Stomach (tissue), 9 donors: Measurements from ENCODE around the gene FSD2. TPM values are rescaled to one million over a fixed set of nuclear protein-coding genes. Genes with fewer than 3 reads are reported as not detected.

Source experiments
- DNase-seq, 2 donors: peaks; one replicate each; pipeline versions ENCODE4 v3.0.0 to v3.0.0-alpha.2; 2013 to 2019
- H3K27ac ChIP-seq, 5 donors: fragments of 200-600 bp in 4 of 5; sonication (generic) in 4 of 5; one replicate each; pipeline ENCODE4 v1.5.1; 2013 to 2019; ENCODE audit warnings: mild to moderate bottlenecking in 1 of 5, moderate library complexity in 1 of 5
- H3K27me3 ChIP-seq, 3 donors: fragments of 200-600 bp; sonication (generic); one replicate each; pipeline ENCODE4 v1.5.1; 2017 to 2019; ENCODE audit warnings: mixed run types in 1 of 3
- H3K36me3 ChIP-seq, 4 donors: fragments of 200-600 bp; sonication (generic); 1 replicate in 3 of 4; 2 replicates in 1 of 4; pipeline ENCODE4 v1.5.1; 2016 to 2019
- H3K4me1 ChIP-seq, 4 donors: fragments of 200-600 bp; sonication (generic); one replicate each; pipeline ENCODE4 v1.5.1; 2016 to 2019
- H3K4me3 ChIP-seq, 4 donors: fragments of 200-600 bp; sonication (generic) in 3 of 4; one replicate each; pipeline ENCODE4 v1.5.1; 2016 to 2019; ENCODE audit warnings: mild to moderate bottlenecking in 1 of 4
- H3K9me3 ChIP-seq, 4 donors: fragments of 200-600 bp; sonication (generic); one replicate each; pipeline ENCODE4 v1.5.1; 2016 to 2019
- EP300 ChIP-seq: sonication (generic); formaldehyde crosslinking; IDR thresholded peaks from one replicate; pipeline ENCODE4 v1.6.1; 2017; ENCODE audit warnings: antibody characterized with exemption
- POLR2A ChIP-seq, 4 donors: fragments of 450-650 bp; IDR thresholded peaks; one replicate each; pipeline ENCODE4 v1.6.1; 2016; ENCODE audit warnings: antibody characterized with exemption in 4 of 4, control low read depth in 2 of 4, mild to moderate bottlenecking in 1 of 4, moderate library complexity in 1 of 4
- POLR2AphosphoS5 ChIP-seq, 3 donors: sonication (generic); formaldehyde crosslinking; IDR thresholded peaks; one replicate each; pipeline ENCODE4 v1.6.1; 2016; ENCODE audit warnings: antibody characterized with exemption in 3 of 3
- WGBS, 5 donors: extraction: QIAGEN DNeasy Blood & Tissue Kit in 3 of 5; methylation state at CpG; one replicate each; pipeline versions ENCODE4 v1.1.5 to v1.1.7; 2013 to 2018; 5-methylcytosine and 5-hydroxymethylcytosine counted together
- intact Hi-C: fragments of 100-400 bp; cut with DNase I; formaldehyde crosslinking; loops from one replicate; pipeline ENCODE4 v1.15.1; 2023; ENCODE audit warnings: low total_unique reads
- polyA plus RNA-seq, 3 donors: library from polyadenylated mRNA; stranded (reverse); fragments of 200-250 nt; gene quantifications; one replicate each; pipeline ENCODE4 v1.2.3, GENCODE V29; 2013
- total RNA-seq, 5 donors: library from RNA; depleted of rRNA; stranded (reverse); fragments of >200 nt; gene quantifications; one replicate each; pipeline versions ENCODE4 v1.1.0 to v1.2.3, GENCODE V29; 2014 to 2016
- TF ChIP-seq, protein P1 (sequence below), 7 experiments: fragments of 450-650 bp in 4 of 7; fragments of 200-600 bp in 3 of 7; sonication (generic) in 3 of 7; IDR thresholded peaks; one replicate each; pipeline ENCODE4 v1.5.1; 2016 to 2019; ENCODE audit warnings: antibody characterized with exemption in 7 of 7, control low read depth in 2 of 7, mild to moderate bottlenecking in 1 of 7
- donor health status: healthy with polysubstance abuse.
- donor health status: Bipolar disorder and iron deficiency.
- donor health status: healthy.

Gene FSD2
- total and polyA plus RNA-seq, 8 donors, result under 0.01 to 0.03 TPM; not detected in 6

- DNase-seq, result no peak
- Histone ChIP-seq H3K36me3 (no peaks in the 10 kb centered on the region), H3K27me3 (peaks cover 0 to 26% (median 11%) of the 10 kb centered on the region in 3 donors), H3K4me1 (peaks cover 10 to 20% (median 17%) of the 10 kb centered on the region in 4 donors), H3K4me3 (no peak overlapping the region), H3K9me3 (peaks cover 0 to 6% (median 3%) of the 10 kb centered on the region in 4 donors), H3K27ac (no peak overlapping the region)
- intact Hi-C loops, result no loop called here
- WGBS, 5 donors, result 59 to 78% (median 70%) methylated on average over 3 of the region's 3 CpGs
- no peak for TF ChIP-seq EP300
- no peak for TF ChIP-seq POLR2AphosphoS5 (IDR thresholded peaks at IDR 0.05)
- no peak for TF ChIP-seq POLR2A (IDR thresholded peaks at IDR 0.05)
Observed at GRCh38 chr15:82712036-82712435, 93.8 kb downstream of the FSD2 start.

DNA sequence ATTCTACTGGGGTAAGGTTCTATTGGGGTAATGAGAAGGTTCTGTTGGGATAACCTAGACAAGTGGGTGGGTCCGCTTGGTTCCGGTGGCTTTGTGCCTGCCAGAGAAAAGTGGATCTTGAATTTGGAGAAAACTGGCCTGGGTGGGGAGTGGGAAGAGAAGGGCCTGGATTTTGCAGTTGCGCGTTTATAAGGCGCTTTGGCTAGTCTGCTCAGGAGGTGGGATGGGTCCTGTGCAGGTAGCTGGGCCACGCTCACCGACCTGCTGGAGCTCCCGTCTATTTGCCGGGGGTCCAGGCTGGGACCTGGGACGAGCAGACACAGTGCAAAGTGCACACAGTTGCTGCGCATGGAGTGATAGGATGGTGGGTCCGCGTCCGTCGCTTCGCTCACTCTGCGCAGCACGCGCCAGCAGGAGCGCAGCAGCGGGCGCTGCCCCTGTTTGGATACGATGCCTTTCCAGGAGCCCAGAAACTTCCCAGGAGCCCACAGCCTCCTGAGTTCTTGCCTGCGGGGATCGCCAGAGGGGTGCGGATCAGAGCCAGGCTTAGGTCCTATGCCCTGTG, 94.9 kb downstream of the FSD2 start:
- Histone ChIP-seq H3K4me3 (no peak overlapping the region), H3K36me3 (no peaks in the 10 kb centered on the region), H3K27ac (no peak overlapping the region), H3K4me1 (peaks cover 10 to 20% (median 17%) of the 10 kb centered on the region in 4 donors), H3K9me3 (no peaks in the 10 kb centered on the region), H3K27me3 (peaks cover 0 to 26% (median 11%) of the 10 kb centered on the region in 3 donors)
- WGBS, 5 donors, result 94 to 96% (median 95%) methylated on average over 22 to 26 of the region's 26 CpGs
- DNase-seq, result no peak
- intact Hi-C loops, result no loop called here
- TF ChIP-seq EP300 (no peak), POLR2A (IDR thresholded peaks at IDR 0.05) (no peak), POLR2AphosphoS5 (IDR thresholded peaks at IDR 0.05) (no peak)
- TF ChIP-seq, protein P1, sequence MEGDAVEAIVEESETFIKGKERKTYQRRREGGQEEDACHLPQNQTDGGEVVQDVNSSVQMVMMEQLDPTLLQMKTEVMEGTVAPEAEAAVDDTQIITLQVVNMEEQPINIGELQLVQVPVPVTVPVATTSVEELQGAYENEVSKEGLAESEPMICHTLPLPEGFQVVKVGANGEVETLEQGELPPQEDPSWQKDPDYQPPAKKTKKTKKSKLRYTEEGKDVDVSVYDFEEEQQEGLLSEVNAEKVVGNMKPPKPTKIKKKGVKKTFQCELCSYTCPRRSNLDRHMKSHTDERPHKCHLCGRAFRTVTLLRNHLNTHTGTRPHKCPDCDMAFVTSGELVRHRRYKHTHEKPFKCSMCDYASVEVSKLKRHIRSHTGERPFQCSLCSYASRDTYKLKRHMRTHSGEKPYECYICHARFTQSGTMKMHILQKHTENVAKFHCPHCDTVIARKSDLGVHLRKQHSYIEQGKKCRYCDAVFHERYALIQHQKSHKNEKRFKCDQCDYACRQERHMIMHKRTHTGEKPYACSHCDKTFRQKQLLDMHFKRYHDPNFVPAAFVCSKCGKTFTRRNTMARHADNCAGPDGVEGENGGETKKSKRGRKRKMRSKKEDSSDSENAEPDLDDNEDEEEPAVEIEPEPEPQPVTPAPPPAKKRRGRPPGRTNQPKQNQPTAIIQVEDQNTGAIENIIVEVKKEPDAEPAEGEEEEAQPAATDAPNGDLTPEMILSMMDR (IDR thresholded peaks at IDR 0.05), result no peak

DNA sequence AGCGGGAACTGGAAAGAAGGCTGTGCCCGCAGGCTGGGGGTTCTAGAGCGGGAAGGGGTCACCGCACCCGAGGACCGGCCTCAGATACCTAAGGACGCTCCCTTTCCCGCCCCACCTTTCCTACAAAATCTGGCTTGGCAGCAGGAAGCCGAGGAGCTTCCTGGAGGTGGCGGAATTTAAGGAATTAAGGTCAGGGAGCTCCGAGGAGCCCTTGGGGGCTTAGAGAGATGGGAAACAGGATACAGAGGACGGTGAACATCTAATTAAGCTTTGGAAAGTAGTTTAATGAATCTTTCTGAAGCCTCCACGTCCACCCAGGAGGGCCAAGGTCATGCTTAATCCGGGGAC, 95.7 kb downstream of the FSD2 start:
- TF ChIP-seq, protein P1 (IDR thresholded peaks at IDR 0.05), result no peak
- no peak for TF ChIP-seq POLR2AphosphoS5 (IDR thresholded peaks at IDR 0.05)
- no peak for TF ChIP-seq POLR2A (IDR thresholded peaks at IDR 0.05)
- no peak for TF ChIP-seq EP300
- Histone ChIP-seq H3K4me1 (peaks cover 10 to 20% (median 17%) of the 10 kb centered on the region in 4 donors), H3K27ac (peak overlapping the region in 3 of 5 donors; percentile 59 to 73 (median 68)), H3K4me3 (peak overlapping the region; percentile 64 to 94 (median 80)), H3K9me3 (no peaks in the 10 kb centered on the region), H3K27me3 (peaks cover 0 to 22% (median 11%) of the 10 kb centered on the region in 3 donors), H3K36me3 (no peaks in the 10 kb centered on the region)
- intact Hi-C loops, result no loop called here
- WGBS, 5 donors, result 10 to 18% (median 11%) methylated on average over 12 to 14 of the region's 14 CpGs
- no peak for DNase-seq

DNA sequence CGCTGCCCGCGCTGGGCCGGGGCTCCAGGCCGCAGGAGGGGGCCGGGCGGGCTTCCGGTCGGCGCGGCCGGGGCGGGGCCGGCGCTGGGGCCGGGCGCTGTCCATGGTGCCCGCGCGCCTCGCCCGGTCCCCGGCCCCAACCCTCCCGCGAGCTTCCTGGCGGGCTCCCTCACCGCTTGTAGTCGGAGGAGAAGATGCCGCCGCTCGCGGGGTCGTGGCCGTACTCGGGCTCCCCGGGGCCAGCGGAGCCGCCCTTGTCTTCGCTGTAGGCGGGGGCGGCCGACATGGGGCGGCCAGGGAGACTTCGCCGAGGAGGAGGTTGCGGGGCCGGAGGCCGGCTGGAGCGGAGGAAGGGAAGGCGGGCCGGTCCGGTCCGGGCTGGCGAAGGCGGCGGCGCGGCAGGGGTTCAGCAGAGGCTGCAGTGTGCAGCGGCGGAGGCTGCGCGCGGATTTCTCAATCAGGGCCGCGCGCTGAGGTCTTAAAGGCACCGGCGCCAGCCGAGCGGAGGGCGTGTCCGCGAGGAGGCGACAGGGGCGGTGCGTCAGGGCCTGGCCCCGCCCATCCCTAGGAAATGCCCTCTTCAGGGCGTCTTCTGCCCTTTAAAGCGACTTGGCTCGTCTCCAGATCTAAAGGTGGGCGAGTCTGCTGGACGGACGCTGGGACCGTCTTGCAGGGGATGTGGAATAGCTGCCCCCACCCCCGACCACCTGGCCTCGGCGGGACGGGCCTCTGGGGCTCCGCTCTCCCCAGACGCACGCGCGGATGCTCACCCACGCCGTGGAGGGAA, 96.3 kb downstream of the FSD2 start, which contains the start of gene AP3B2:
AP3B2 (minus strand) TSS at position 455 of the 787 bp plus-strand sequence; CDS start at position 286, 169 bp downstream.
- no peaks in the 10 kb centered on the region for H3K36me3 ChIP-seq
- H3K4me1 ChIP-seq, result peaks cover 10 to 20% (median 17%) of the 10 kb centered on the region in 4 donors
- peaks cover 0 to 16% (median 11%) of the 10 kb centered on the region in 3 donors for H3K27me3 ChIP-seq
- TF ChIP-seq POLR2A (IDR thresholded peaks at IDR 0.05) (no peak), EP300 (no peak), POLR2AphosphoS5 (IDR thresholded peaks at IDR 0.05) (no peak)
- TF ChIP-seq, protein P1 (IDR thresholded peaks at IDR 0.05), result no peak
- peak within 1 kb of the TSS; percentile 13 to 73 (median 59) for H3K27ac ChIP-seq
- intact Hi-C loops, result no loop called here
- H3K4me3 ChIP-seq, result peak within 1 kb of the TSS; percentile 64 to 94 (median 80)
- 1% methylated on average over 43 to 95 of the region's 95 CpGs for WGBS, 5 donors
- peak; percentile 68 to 90 for DNase-seq
- H3K9me3 ChIP-seq, result no peaks in the 10 kb centered on the region
